Ishikawa (cell line): Measurements from ENCODE around the gene TLR5.

Source experiments
- CEBPB ChIP-seq: IDR thresholded peaks from 2 replicates; pipeline ENCODE4 v1.6.1; 2012
- CREB1 ChIP-seq: IDR thresholded peaks from 2 replicates; pipeline ENCODE4 v1.6.1; 2012; ENCODE audit warnings: low read depth
- EGR1 ChIP-seq: IDR thresholded peaks from 2 replicates; pipeline ENCODE4 v1.6.1; 2012
- EP300 ChIP-seq: IDR thresholded peaks from 2 replicates; pipeline ENCODE4 v1.6.1; 2012; ENCODE audit warnings: borderline replicate concordance
- FOXM1 ChIP-seq: IDR thresholded peaks from 2 replicates; pipeline ENCODE4 v1.6.1; 2012; ENCODE audit warnings: low read depth, borderline replicate concordance
- NFIC ChIP-seq: IDR thresholded peaks from 2 replicates; pipeline ENCODE4 v1.6.1; 2012
- RAD21 ChIP-seq: IDR thresholded peaks from 2 replicates; pipeline ENCODE4 v1.6.1; 2012; ENCODE audit warnings: low read depth
- TAF1 ChIP-seq: IDR thresholded peaks from 2 replicates; pipeline ENCODE4 v1.6.1; 2012; ENCODE audit warnings: low read depth, mild to moderate bottlenecking
- TCF12 ChIP-seq: IDR thresholded peaks from 2 replicates; pipeline ENCODE4 v1.6.1; 2012; ENCODE audit warnings: low read depth
- TEAD4 ChIP-seq: IDR thresholded peaks from 2 replicates; pipeline ENCODE4 v1.6.1; 2012
- YY1 ChIP-seq: IDR thresholded peaks from 2 replicates; pipeline ENCODE4 v1.6.1; 2012; ENCODE audit warnings: low read depth
- ZBTB7A ChIP-seq: IDR thresholded peaks from 2 replicates; pipeline ENCODE4 v1.6.1; 2012; ENCODE audit warnings: low read depth
- TF ChIP-seq, protein P1 (sequence below): IDR thresholded peaks from 2 replicates; pipeline ENCODE4 v1.6.1; 2012
- TF ChIP-seq, protein P2 (sequence below): IDR thresholded peaks from 2 replicates; pipeline ENCODE4 v1.6.1; 2012
- TF ChIP-seq, protein P3 (sequence below): IDR thresholded peaks from 2 replicates; pipeline ENCODE4 v1.6.1; 2012; ENCODE audit warnings: low read depth, mild to moderate bottlenecking

The TLR5 gene

DNA sequence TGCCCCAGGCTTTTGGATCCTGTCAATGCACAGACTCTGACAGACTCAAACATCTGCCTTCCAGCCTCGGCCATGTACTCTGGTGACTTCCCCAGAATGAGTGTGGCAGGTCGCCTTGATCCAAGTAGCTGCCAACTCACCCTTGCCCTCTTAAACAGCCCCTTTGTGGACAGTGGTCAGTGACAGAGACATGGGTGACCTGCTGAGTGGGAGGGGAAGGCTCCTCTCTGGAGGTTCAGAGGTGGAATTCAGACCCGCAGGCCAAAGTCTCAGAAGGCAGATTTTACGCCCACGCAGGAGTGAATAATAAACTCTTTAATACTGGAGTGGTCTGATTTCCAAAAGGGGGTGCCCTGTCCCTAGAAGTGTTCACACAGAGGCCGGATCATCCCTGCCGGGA, 63.5 kb downstream of the TLR5 start:
- TF ChIP-seq YY1: no peak
- TF ChIP-seq, protein P1, sequence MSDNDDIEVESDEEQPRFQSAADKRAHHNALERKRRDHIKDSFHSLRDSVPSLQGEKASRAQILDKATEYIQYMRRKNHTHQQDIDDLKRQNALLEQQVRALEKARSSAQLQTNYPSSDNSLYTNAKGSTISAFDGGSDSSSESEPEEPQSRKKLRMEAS: no peak
- TF ChIP-seq CREB1: no peak
- TF ChIP-seq NFIC: no peak
- no peak for TF ChIP-seq TAF1
- TF ChIP-seq, protein P2, sequence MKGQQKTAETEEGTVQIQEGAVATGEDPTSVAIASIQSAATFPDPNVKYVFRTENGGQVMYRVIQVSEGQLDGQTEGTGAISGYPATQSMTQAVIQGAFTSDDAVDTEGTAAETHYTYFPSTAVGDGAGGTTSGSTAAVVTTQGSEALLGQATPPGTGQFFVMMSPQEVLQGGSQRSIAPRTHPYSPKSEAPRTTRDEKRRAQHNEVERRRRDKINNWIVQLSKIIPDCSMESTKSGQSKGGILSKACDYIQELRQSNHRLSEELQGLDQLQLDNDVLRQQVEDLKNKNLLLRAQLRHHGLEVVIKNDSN: no peak
- TF ChIP-seq EGR1: no peak
- TF ChIP-seq, protein P3, sequence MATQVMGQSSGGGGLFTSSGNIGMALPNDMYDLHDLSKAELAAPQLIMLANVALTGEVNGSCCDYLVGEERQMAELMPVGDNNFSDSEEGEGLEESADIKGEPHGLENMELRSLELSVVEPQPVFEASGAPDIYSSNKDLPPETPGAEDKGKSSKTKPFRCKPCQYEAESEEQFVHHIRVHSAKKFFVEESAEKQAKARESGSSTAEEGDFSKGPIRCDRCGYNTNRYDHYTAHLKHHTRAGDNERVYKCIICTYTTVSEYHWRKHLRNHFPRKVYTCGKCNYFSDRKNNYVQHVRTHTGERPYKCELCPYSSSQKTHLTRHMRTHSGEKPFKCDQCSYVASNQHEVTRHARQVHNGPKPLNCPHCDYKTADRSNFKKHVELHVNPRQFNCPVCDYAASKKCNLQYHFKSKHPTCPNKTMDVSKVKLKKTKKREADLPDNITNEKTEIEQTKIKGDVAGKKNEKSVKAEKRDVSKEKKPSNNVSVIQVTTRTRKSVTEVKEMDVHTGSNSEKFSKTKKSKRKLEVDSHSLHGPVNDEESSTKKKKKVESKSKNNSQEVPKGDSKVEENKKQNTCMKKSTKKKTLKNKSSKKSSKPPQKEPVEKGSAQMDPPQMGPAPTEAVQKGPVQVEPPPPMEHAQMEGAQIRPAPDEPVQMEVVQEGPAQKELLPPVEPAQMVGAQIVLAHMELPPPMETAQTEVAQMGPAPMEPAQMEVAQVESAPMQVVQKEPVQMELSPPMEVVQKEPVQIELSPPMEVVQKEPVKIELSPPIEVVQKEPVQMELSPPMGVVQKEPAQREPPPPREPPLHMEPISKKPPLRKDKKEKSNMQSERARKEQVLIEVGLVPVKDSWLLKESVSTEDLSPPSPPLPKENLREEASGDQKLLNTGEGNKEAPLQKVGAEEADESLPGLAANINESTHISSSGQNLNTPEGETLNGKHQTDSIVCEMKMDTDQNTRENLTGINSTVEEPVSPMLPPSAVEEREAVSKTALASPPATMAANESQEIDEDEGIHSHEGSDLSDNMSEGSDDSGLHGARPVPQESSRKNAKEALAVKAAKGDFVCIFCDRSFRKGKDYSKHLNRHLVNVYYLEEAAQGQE: no peak
- no peak for TF ChIP-seq ZBTB7A
- TF ChIP-seq CEBPB: no peak
- no peak for TF ChIP-seq EP300
- no peak for TF ChIP-seq TCF12
- TF ChIP-seq TEAD4: no peak
- TF ChIP-seq RAD21: no peak
- TF ChIP-seq FOXM1: no peak

DNA sequence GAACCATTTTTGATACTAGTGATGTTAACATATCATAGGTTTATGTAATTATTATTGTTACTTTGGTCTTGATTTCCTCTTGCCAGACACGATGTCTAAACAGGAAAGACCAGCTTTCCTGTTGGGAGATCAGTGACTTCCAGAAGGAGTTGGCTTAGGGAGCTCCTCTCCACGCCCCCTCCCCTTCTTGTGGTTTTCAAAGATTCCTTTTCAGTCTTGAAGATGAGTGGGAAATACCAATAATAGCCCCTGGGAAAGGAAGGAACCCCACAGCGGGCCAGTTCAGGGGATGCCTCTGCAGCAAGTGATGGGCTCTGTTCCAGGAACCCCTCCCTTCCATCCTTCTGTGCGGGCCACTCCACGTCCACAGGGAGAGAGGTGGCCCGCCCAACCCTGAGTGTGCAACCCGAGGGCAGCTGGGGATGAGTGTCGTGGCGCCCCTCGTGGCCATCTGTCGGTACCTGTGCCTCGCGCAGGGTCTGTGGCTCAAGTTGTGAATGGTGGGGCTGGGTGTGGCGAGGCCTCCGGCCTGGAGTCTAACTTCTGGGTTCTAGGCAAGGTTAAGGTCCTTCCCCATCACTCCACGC, 65.7 kb downstream of the TLR5 start:
- no peak for TF ChIP-seq CREB1
- TF ChIP-seq, protein P2: no peak
- no peak for TF ChIP-seq YY1
- no peak for TF ChIP-seq CEBPB
- TF ChIP-seq TEAD4: no peak
- TF ChIP-seq RAD21: no peak
- no peak for TF ChIP-seq TAF1
- no peak for TF ChIP-seq EP300
- TF ChIP-seq ZBTB7A: no peak
- TF ChIP-seq, protein P3: no peak
- TF ChIP-seq NFIC: no peak
- TF ChIP-seq FOXM1: no peak
- TF ChIP-seq TCF12: no peak
- TF ChIP-seq, protein P1: no peak
- no peak for TF ChIP-seq EGR1

DNA sequence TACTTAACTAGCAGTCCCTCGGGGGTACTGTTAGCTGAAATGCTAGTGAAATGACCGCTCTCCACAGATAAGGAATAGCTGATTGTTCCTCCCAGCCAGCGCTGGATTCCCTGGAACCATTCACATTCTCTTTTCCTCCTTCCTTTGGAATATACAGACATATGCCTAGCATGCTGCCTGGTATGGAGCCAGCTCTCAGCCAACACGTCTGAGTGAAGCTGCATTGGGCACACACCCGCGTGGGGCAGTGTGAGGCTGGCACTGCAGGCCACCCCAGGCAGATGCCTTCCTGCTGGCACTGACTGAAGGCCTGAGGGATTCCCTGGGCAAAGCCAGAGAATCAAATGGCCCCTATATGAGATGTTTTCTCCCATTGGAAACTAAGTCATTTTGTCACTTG, 66.7 kb downstream of the TLR5 start:
- TF ChIP-seq CEBPB (no peak), CREB1 (no peak), EGR1 (no peak), TCF12 (no peak)

DNA sequence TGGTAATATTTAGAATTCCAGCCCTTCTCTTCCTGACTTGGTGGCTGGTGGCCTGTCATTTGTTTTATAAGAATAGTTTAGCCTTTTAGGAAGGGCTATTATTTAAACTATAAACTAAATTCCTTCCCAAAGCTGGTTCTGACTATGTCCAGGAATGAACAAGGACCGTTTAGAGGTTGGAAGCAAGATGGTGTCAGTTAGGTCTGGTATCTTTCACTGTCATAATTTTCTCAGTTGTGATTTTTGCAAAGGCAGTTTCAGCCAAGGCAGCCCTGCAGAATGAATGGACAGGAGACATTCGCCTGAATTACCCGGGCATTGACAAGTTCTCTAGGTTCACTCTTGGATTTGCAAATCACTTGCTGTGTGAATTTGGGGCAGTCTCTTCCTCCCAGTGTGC, 67.2 kb downstream of the TLR5 start:
- TF ChIP-seq, protein P2: no peak
- TF ChIP-seq ZBTB7A (no peak), NFIC (no peak), TCF12 (no peak), TAF1 (no peak), CREB1 (no peak), EP300 (no peak), EGR1 (no peak), TEAD4 (no peak), YY1 (no peak), FOXM1 (no peak)
- TF ChIP-seq, protein P1: no peak

DNA sequence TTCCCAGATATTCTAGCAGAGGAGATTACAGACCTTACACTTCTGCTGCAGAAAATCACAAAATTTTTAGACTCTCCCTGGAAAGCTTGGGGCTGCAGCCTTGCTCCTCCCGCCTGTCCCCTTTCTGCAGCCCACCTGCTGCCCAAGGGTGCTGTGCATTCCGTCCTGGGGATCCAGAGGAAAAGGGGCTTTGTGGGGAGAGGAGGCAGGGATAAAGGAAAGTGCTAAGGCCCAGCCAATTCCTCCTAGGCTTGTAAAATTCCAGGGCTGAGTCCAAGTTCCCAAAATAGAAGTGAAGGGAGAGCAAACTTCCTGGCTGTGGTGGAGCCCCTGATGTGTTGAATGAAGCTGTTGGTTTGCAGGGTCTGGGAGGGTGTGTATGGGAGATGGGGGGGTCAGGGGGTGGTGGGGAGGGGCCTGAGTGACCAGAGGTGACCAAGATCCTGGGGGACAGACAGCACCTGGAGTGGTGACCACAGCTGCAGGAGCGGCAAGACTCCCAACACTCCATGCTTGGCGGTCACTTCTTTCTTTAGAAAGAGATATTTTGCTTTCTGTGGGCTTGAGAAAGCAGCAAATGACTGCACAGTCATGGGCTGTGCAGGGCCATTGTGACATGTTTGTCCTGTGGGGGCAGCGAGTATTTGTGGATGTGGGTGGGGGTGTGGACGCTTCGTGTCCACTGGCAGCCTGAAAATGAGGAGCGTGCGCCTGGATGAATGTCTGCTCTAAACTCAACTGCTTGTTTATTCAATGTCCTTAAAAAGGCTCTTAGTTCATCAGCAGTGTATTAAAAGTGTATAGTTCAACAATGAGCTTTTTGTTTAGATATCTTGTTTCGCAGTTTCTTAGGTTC, 68.4 kb downstream of the TLR5 start:
- no peak for TF ChIP-seq NFIC
- no peak for TF ChIP-seq RAD21
